Raji (cell line): ENCODE data around the gene CNBP.

Experiments used
- POLR2A ChIP-seq: IDR thresholded peaks from 2 replicates; pipeline ENCODE4 v1.6.1; 2011; ENCODE audit warnings: low read depth, low read length, control low read depth; ENCODE audit not compliant: insufficient read depth

CNBP gene

DNA sequence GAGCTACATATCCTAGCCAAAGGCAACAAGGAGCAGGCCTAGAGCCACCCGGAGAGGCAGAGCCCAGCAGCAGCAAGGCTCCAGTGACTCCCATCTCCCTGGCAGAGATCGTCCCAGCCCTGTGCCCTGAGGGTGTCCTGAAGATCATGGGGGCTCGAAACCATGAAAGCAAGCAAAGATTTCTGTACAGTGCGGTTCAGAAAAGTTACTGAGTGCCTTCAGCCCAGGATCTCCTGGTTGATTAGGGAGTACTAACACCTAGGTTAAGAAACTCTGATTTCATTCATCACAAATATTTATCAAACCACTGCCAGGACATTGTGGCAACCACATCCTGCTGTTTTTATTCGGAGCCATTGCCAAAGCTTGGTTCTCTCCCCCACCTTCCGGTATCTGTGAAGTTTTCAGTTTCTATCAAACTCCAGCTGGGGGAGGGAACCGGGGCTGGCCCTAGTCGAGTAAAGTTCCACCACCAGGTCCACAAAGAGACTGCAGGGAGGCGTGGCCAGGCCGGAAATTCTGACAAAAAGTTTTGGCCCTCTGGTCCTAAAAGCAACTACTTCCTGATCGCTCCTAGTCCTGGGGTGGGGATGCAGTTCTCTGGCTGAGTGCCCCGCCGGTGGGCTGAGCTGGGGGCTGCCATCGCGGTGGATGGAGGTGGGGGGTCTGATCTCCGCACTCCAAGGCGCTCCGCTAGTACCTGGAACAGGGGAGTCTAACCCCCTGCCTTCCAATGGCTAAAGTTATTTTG, 63.3 kb downstream of the CNBP start:
- TF ChIP-seq POLR2A = no peak

DNA sequence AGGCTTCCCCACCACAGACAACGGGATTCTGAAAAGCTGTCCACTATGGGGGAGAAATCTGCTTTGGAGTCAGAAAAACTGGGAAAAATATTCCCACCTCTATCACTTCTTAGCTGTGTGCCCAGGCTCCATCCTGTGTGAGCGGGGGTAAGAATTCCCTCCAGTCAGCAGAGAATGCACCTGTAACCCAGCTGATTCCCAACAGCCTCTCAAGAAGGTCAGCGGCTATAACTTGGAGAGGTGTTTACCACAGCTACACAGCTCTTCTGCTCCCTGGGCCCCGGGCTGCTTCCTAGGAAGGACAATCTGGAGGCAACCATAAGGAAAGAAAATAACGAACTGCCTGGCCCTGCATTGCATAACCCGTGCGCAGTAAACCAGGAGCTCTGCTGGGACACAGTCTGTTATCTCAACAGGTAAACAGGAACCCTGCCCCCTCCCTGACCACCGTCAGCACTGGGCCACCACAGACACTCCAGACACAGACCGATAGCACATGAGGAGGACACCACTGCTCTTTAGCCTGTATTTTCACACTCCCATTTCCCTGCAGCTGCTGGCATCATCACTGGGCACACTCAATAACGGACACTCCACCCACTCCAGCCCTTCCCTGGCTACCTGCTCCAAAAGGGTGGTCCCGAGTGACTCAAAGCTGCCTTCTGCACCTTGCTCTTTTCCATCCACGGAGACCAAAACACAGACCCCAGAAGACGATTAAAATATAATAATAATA, 64.2 kb downstream of the CNBP start:
- no peak for TF ChIP-seq POLR2A

DNA sequence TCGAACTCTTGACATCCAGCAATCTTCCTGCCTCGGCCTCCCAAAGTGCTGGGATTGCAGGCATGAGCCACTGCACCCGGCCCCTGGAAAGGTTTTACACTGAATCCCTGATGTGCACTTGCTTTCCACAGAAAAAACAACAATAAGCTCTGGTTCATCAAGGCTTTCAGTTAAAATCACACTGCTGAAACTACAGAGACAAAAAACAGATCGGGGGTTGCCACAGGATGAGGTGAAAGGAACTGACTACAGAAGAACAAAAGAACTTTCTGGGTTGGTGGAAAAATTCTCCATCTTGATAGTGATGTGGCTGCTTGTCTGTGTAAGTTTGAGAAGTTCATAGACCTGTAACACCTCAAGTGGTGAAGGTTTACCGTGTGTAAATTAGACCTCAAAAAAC, 65.0 kb downstream of the CNBP start:
- TF ChIP-seq POLR2A = no peak
